Measurements from ENCODE around the gene SLC35F6.
"Not testable (repeated sequence)": the region's sequence is repeated elsewhere in the genome, so short reads cannot be mapped to it uniquely, and the experiment has no call there.

Gene SLC35F6

DNA sequence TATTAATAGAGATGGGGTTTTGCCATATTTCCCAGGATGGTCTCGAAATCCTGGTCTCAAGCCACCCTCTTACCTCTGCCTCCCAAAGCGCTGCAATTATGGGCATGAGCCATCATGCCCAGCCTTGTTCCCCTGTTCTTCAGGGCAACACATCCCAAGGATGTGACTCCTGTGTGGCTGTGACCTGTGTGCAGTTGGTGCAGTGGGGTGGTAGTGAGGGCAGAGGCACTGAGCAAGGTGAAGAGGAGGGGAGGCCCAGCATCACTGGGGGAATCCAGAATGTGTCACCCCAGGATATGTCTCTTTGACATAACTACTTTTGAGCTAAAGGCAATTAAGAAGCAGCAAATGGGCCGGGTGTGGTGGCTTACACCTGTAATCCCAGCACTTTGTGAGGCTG lies 45.1 kb downstream of the SLC35F6 start:
- H3K4me1 Mint-ChIP-seq: peaks cover 26% of the 10 kb centered on the region
- no peaks in the 10 kb centered on the region for H3K36me3 Mint-ChIP-seq (ENCODE audit: low read depth)
- DNase-seq (no peak), ATAC-seq (peak; percentile 49)
- no peak overlapping the region for H3K4me3 Mint-ChIP-seq
- H3K9me3 Mint-ChIP-seq: no peaks in the 10 kb centered on the region
- H3K27ac Mint-ChIP-seq: no peak overlapping the region
- H3K27me3 Mint-ChIP-seq: peaks cover 7% of the 10 kb centered on the region

DNA sequence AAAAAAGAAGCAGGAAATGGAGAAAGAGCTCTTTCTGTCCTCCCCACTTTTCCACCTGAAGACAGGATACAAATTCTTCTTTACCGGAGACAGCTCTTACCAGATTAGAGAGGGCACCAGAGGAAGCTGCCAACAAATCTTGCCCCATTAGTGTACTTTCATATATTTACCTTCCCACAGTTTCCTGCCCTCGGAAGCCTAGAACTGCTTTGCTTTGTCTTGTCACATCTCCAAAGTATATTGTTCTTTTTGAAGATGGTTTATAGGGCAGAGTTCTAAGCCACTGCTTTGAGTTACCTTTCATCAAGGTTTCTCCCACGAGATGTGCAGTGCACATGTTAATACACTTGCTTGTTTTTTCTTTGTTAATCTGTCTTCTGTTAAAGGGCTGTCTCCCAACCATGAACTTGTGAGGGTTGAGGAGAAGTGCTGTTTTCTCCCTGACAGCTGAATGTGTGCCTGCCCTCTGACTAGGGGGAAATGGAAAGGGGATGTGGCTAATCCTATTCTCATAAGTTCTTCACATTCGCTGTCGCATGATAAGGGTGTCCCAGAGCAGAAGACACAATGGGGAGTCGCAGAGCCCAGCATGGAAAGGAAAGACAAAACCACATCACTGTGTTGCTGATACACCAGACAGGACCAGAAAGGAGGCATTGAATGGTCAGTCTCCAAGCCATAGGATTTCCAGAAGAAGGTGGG lies 45.9 kb downstream of the SLC35F6 start:
- ATAC-seq (no peak), DNase-seq (no peak)
- Mint-ChIP-seq H3K4me3 (no peak overlapping the region), H3K36me3 (ENCODE audit: low read depth) (no peaks in the 10 kb centered on the region), H3K9me3 (no peaks in the 10 kb centered on the region), H3K27ac (no peak overlapping the region), H3K27me3 (peaks cover 7% of the 10 kb centered on the region), H3K4me1 (peaks cover 26% of the 10 kb centered on the region)

DNA sequence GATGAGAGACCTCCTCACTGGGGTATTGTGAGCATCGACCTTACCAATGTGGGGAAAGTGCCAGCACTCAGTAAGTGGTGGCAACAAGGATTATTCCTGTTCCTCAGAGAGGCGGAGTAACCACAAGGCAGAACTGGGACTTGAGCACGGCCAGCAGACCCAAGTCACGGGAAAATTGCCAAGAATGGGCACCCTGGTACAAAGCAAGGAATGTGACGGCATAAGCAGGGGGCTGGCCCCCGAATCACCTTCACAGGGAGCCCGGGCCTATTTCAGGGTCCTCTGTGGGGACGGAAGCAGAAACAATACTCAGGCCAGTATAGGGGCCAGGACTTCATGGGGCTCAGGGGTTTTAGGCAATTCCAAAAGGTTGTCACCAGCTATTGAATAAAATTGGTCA lies 47.2 kb downstream of the SLC35F6 start:
- no peaks in the 10 kb centered on the region for H3K9me3 Mint-ChIP-seq
- peaks cover 14% of the 10 kb centered on the region for H3K27me3 Mint-ChIP-seq
- DNase-seq: no peak
- ATAC-seq: no peak
- no peaks in the 10 kb centered on the region for H3K36me3 Mint-ChIP-seq (ENCODE audit: low read depth)
- no peak overlapping the region for H3K4me3 Mint-ChIP-seq
- no peak overlapping the region for H3K27ac Mint-ChIP-seq
- peaks cover 30% of the 10 kb centered on the region for H3K4me1 Mint-ChIP-seq

DNA sequence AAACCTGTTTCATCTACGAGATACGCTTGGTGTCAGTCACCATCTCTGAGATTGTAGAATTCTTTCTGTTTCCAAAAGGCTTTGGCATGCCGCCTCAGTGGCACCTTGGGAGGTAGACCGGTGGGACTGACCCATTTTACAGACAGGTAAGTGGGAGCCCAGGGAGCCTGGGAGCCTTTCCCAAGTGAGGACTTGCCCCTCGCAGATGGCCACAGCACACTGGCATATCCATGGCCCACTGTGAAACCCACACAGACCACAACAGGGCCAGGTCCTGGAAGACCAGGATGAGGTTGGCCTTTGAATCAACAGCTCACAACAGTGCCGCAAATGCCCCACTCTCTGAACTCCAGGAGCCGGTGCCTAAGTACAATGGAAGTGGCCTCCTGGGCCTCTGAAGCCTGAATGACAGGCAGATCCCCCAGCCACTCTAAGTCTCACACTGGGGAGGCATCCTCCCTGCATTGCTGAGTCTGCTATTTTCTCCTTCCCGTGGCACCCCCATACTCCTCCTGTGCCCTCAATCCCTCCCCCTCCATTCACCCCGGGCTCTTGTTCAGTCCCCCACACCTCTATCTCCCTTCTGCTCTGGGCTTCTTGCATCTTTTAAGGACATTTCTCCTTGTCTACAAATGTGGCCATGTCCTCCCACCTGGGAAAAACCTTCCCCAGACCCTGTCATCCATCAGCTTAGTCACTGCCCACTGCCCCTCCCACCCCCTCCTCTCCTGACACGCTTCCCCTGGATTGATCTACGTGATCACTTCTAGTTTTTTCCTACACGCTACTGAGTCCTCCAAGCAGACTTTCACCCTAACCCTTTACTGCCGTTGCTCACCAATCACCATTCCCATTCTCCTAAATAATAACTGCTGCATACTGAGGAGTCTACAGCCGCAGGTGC lies 48.0 kb downstream of the SLC35F6 start:
- Mint-ChIP-seq H3K9me3 (no peaks in the 10 kb centered on the region), H3K27ac (no peak overlapping the region), H3K4me1 (peaks cover 30% of the 10 kb centered on the region), H3K4me3 (no peak overlapping the region), H3K27me3 (peaks cover 19% of the 10 kb centered on the region), H3K36me3 (ENCODE audit: low read depth) (no peaks in the 10 kb centered on the region)
- ATAC-seq: no peak
- no peak for DNase-seq

DNA sequence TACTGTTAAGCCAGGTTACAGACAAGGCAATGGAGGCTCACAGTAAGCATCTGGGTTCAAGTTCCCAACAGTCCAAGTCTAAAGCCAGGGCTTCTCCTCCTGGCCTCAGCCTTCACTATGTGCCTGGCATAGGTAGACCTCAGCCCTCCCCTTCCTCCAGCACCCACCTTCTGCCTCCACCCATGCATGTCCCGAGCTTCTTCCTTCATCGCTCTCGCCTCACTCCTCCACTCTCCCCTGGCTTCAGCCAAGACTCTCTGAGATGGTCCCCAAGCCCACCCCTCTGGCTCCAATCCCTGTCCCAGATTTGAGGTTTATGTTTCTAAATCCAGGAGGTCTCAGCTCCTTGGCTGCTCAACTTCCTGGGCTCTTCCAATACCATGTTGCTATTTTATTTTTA lies 48.6 kb downstream of the SLC35F6 start:
- Mint-ChIP-seq H3K36me3 (ENCODE audit: low read depth) (no peaks in the 10 kb centered on the region), H3K4me3 (no peak overlapping the region), H3K4me1 (peaks cover 30% of the 10 kb centered on the region), H3K27me3 (peaks cover 20% of the 10 kb centered on the region), H3K27ac (no peak overlapping the region), H3K9me3 (no peaks in the 10 kb centered on the region)
- no peak for DNase-seq
- no peak for ATAC-seq

DNA sequence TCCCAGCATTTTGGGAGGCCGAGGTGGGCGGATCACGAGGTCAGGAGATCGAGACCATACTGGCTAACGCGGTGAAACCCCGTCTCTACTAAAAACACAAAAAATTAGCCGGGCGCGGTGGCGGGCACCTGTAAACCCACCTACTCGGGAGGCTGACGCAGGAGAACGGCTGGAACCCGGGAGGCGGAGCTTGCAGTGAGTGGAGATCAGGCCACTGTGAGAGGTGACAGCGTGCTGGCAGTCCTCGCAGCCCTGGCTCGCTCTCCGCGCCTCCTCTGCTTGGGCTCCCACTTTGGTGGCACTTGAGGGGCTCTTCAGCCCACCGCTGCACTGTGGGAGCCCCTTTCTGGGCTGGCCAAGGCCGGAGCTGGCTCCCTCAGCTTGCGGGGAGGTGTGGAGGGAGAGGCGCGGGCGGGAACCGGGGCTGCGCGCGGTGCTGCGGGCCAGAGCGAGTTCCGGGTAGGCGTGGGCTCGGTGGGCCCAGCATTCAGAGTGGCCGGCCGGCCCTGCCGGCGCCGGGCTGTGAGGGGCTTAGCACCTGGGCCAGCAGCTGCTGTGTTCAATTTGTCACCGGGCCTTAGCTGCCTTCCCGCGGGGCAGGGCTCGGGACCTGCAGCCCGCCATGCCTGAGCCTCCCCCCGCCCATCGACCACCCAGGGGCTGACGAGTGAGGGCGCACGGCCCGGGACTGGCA lies 50.1 kb downstream of the SLC35F6 start:
- Mint-ChIP-seq H3K27me3 (peaks cover 21% of the 10 kb centered on the region), H3K4me1 (peaks cover 25% of the 10 kb centered on the region)
- H3K36me3 Mint-ChIP-seq (ENCODE audit: low read depth); H3K4me3 Mint-ChIP-seq; DNase-seq; H3K27ac Mint-ChIP-seq; H3K9me3 Mint-ChIP-seq; ATAC-seq: not testable (repeated sequence)

DNA sequence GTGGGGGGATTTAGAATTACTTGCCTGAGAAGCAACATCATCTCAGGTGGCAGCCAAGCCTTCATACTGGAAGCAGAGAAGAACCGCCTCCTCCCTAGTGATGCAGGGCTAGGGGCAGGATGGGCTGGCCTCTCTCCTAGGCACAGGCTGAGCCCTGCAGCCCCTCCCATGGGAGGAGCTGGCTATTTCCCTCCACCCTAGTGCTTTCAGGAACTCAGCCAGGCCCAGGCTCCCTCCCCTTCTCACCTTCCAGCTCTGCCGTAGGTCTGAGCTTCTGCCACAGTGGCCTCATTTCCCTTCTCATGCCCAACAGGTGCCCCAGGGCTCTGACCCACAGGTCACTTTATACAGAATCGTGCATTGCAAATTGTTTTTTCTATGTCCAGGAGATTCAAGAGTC lies 52.8 kb downstream of the SLC35F6 start:
- Mint-ChIP-seq H3K4me1 (peaks cover 7% of the 10 kb centered on the region), H3K27ac (no peak overlapping the region), H3K36me3 (ENCODE audit: low read depth) (no peaks in the 10 kb centered on the region), H3K9me3 (no peaks in the 10 kb centered on the region), H3K27me3 (peaks cover 21% of the 10 kb centered on the region), H3K4me3 (no peak overlapping the region)
- ATAC-seq: no peak
- DNase-seq: no peak

DNA sequence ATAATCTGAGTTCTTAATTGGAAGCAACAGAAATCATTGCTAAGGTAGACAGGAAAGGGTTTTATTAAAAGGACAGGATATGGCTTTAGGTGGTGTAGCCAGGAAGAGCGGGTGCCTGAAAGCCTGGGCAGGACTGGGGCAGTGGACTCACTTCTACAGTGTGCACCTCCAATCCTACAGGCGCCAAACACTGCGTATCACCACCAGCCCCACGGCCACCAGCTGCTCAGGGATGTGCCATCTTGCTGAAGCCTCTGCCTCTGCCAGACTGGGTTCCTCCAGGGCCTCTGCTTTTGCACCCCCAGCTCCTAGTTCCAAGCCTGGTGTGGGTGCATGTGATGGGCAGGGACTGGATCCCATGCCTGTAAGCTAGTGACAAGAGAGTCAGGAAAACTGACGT lies 54.2 kb downstream of the SLC35F6 start:
- Mint-ChIP-seq H3K27me3 (peaks cover 16% of the 10 kb centered on the region), H3K36me3 (ENCODE audit: low read depth) (no peaks in the 10 kb centered on the region), H3K9me3 (no peaks in the 10 kb centered on the region), H3K4me3 (no peak overlapping the region), H3K4me1 (peaks cover 3% of the 10 kb centered on the region), H3K27ac (no peak overlapping the region)
- DNase-seq (no peak), ATAC-seq (no peak)

DNA sequence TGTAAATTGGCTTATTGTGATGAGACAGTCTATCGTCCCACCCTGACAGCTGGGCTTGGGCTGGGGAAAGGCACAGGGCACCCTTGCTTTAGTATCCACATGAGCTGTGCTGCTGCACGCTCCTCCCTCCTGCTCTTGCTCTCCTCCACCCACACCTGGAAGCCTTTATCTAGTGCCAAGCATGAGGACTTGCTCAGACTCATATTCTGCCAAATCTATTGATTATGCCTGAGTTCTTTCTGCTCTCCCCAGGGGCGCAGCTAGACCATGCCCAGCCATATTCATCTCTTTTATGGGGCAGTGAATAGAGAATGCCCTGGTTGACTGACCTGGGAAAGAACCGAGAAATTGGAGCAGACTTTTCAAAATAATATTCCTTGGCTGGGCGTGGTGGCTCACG lies 54.9 kb downstream of the SLC35F6 start:
- Mint-ChIP-seq H3K27ac (no peak overlapping the region), H3K9me3 (no peaks in the 10 kb centered on the region), H3K27me3 (peaks cover 14% of the 10 kb centered on the region), H3K4me3 (no peak overlapping the region), H3K36me3 (ENCODE audit: low read depth) (no peaks in the 10 kb centered on the region), H3K4me1 (peaks cover 3% of the 10 kb centered on the region)
- ATAC-seq (no peak), DNase-seq (no peak)

DNA sequence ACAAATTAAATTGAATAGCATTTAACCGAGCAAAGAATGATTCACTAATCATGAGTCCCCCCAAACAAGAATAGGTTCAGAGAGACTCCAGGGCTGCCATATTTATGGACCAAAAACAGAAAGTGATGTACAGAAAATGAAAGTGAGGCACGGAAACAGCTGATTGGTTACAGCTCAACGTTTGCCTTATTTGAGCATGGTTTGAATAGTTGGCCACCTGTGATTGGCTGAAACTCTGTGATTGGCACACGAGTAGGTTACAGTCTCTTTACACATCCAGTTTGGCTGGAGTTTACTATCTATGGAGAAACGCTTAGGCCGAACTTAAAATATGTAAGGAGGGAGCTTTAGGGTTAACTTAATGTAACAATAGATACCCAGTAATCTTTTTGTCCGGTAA lies 56.8 kb downstream of the SLC35F6 start:
- Mint-ChIP-seq H3K4me3 (no peak overlapping the region), H3K9me3 (no peaks in the 10 kb centered on the region), H3K27me3 (peaks cover 10% of the 10 kb centered on the region), H3K4me1 (no peaks in the 10 kb centered on the region), H3K27ac (no peak overlapping the region), H3K36me3 (ENCODE audit: low read depth) (no peaks in the 10 kb centered on the region)
- no peak for DNase-seq
- ATAC-seq: no peak

DNA sequence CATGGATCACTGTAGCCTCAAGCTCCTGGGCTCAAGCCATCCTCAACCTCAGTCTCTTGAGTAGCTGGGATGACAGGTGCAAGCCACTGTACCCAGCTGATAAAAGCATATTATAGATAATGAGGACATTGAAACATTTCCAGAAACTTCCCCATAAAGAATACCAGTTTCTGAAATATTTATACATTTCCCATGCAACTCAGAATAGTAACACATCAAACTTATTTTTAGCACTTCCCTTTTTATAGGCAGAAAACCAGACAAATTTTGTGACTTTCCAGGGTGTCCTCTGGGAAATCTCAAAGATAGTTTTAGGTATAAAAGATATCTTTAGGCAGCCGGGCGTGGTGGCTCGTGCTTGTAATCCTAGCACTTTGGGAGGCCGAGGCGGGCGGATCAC lies 58.8 kb downstream of the SLC35F6 start:
- Mint-ChIP-seq H3K36me3 (ENCODE audit: low read depth) (no peaks in the 10 kb centered on the region), H3K4me1 (no peaks in the 10 kb centered on the region), H3K27ac (no peak overlapping the region), H3K4me3 (no peak overlapping the region), H3K9me3 (no peaks in the 10 kb centered on the region), H3K27me3 (no peaks in the 10 kb centered on the region)
- DNase-seq: no peak
- no peak for ATAC-seq

Measured in activated naive CD8-positive, alpha-beta T cell treated with anti-CD3 and anti-CD28 coated beads, Interleukin-2, amount 50 U/mL, for 24 hours (primary cell).